B cell (primary cell): ENCODE results near the gene FAM53B. TPM values are rescaled to one million over a fixed set of nuclear protein-coding genes. Genes with fewer than 3 reads are reported as not detected.

ENCODE experiments used
- ATAC-seq: fragments of 200-7000 bp; cut with Tn5 transposase; one replicate; pipeline ENCODE4 v1.10.0; 2021; ENCODE audit warnings: low read depth, mild to moderate bottlenecking, moderate number of reproducible peaks, moderate library complexity
- CTCF ChIA-PET: fragments of 350-600 bp; sonication (Branson Sonifier 250); formaldehyde crosslinking; loops from one replicate; lab custom pipeline; 2021; ENCODE audit warnings: antibody characterized with exemption, inconsistent platforms; lab: Charles Lee
- POLR2A ChIA-PET: fragments of 350-600 bp; sonication (Branson Sonifier 250); formaldehyde crosslinking; loops from one replicate; lab custom pipeline; 2021; ENCODE audit warnings: antibody characterized with exemption; lab: Charles Lee
- DNase-seq: peaks from one replicate; pipeline ENCODE4 v3.0.0; 2013
- H2AFZ ChIP-seq: 2 replicates; pipeline ENCODE4 v1.6.1; 2012; ENCODE audit warnings: mild to moderate bottlenecking, low read depth, low read length; ENCODE audit not compliant: insufficient read depth, poor library complexity, severe bottlenecking
- H3K27ac ChIP-seq, 2 donors: 1 replicate in 1 of 2; 2 replicates in 1 of 2; pipeline ENCODE4 v1.5.1; 2012 to 2013; ENCODE audit warnings: low read length in 2 of 2, mild to moderate bottlenecking in 2 of 2, moderate library complexity in 1 of 2
- H3K27me3 ChIP-seq, 4 experiments: fragments of 200-600 bp in 1 of 4; sonication (generic) in 1 of 4; replicated peaks in 1 of 4; 1 replicate in 2 of 4; 2 replicates in 2 of 4; pipeline versions ENCODE4 v1.6.1 to v1.7.0; 2013 to 2016; ENCODE audit warnings: low read length in 3 of 4, mild to moderate bottlenecking in 2 of 4, mixed read lengths in 1 of 4, moderate library complexity in 1 of 4; ENCODE audit not compliant: insufficient read depth in 4 of 4, control insufficient read depth in 3 of 4; ENCODE audit errors: control extremely low read depth in 1 of 4
- H3K36me3 ChIP-seq, 2 experiments: replicated peaks in 1 of 2; 1 replicate in 1 of 2; 2 replicates in 1 of 2; pipeline versions ENCODE4 v1.6.1 to v1.7.1; 2013; ENCODE audit warnings: low read length in 1 of 2; ENCODE audit not compliant: insufficient read depth in 2 of 2, control insufficient read depth in 1 of 2; ENCODE audit errors: control extremely low read depth in 1 of 2, extremely low read depth in 1 of 2
- H3K4me1 ChIP-seq, 2 donors: fragments of 200-600 bp in 1 of 2; sonication (generic) in 1 of 2; 1 replicate in 1 of 2; 2 replicates in 1 of 2; pipeline versions ENCODE4 v1.5.1 to v1.6.1; 2013 to 2017; ENCODE audit warnings: low read length in 2 of 2; ENCODE audit not compliant: control insufficient read depth in 2 of 2, insufficient read depth in 2 of 2
- H3K4me2 ChIP-seq: replicated peaks from 2 replicates; pipeline ENCODE3; 2012; ENCODE audit warnings: mild to moderate bottlenecking, low read depth, low read length; ENCODE audit not compliant: poor library complexity, severe bottlenecking
- H3K4me3 ChIP-seq, 5 experiments: fragments of 200-600 bp in 1 of 5; sonication (generic) in 1 of 5; 1 replicate in 3 of 5; 2 replicates in 2 of 5; pipeline versions ENCODE4 v1.5.1 to v1.7.0; 2011 to 2016; ENCODE audit warnings: low read length in 4 of 5, mild to moderate bottlenecking in 4 of 5, low read depth in 2 of 5, control low read depth in 1 of 5, moderate library complexity in 1 of 5; ENCODE audit not compliant: insufficient read depth in 1 of 5; ENCODE audit errors: control extremely low read depth in 1 of 5, extremely low read depth in 1 of 5
- H3K79me2 ChIP-seq: fragments of 200-600 bp; sonication (generic); one replicate; pipeline ENCODE4 v1.6.0; 2016; ENCODE audit warnings: low read length; ENCODE audit not compliant: control insufficient read depth, insufficient read depth
- H3K9ac ChIP-seq: fragments of 200-600 bp; sonication (generic); 2 replicates; pipeline ENCODE4 v1.6.1; 2017; ENCODE audit warnings: mild to moderate bottlenecking, low read length, moderate library complexity
- H3K9me3 ChIP-seq, 3 donors: one replicate each; pipeline versions ENCODE4 v1.6.1 to v1.7.1; 2013; ENCODE audit warnings: low read length in 2 of 3; ENCODE audit not compliant: control insufficient read depth in 2 of 3, insufficient read depth in 1 of 3; ENCODE audit errors: control extremely low read depth in 1 of 3
- H4K20me1 ChIP-seq: 2 replicates; pipeline ENCODE4 v1.6.0; 2012; ENCODE audit warnings: mild to moderate bottlenecking, low read length; ENCODE audit not compliant: insufficient read depth, control insufficient read depth, poor library complexity, severe bottlenecking
- H3K27ac Mint-ChIP-seq: one replicate; pipeline ENCODE4 v1.8.0; 2021; ENCODE audit warnings: mixed read lengths
- H3K27me3 Mint-ChIP-seq: one replicate; pipeline ENCODE4 v1.8.0; 2021; ENCODE audit warnings: mixed read lengths
- H3K4me1 Mint-ChIP-seq: one replicate; pipeline ENCODE4 v1.8.0; 2021; ENCODE audit warnings: mixed read lengths
- H3K4me3 Mint-ChIP-seq: one replicate; pipeline ENCODE4 v1.8.0; 2021; ENCODE audit warnings: mixed read lengths
- H3K9me3 Mint-ChIP-seq: one replicate; pipeline ENCODE4 v1.8.0; 2022; ENCODE audit warnings: mixed read lengths; ENCODE audit not compliant: insufficient read depth
- CTCF ChIP-seq: fragments of 200-600 bp; IDR thresholded peaks from one replicate; pipeline ENCODE4 v1.8.0; 2022; ENCODE audit warnings: antibody characterized with exemption, mild to moderate bottlenecking
- EZH2 ChIP-seq: IDR thresholded peaks from 2 replicates; pipeline ENCODE4 v1.6.1; 2012; ENCODE audit warnings: borderline replicate concordance, low read depth, mild to moderate bottlenecking, moderate library complexity, low read length; ENCODE audit not compliant: insufficient read depth, poor library complexity, severe bottlenecking
- WGBS: methylation state at CpG from one replicate; pipeline ENCODE4 v1.1.5; 2013; ENCODE audit warnings: missing lambda C conversion rate; ENCODE audit not compliant: insufficient coverage; 5-methylcytosine and 5-hydroxymethylcytosine counted together
- intact Hi-C: fragments of 100-400 bp; cut with micrococcal nuclease; formaldehyde crosslinking; loops from one replicate; pipeline ENCODE4 v1.10.0; 2022
- polyA plus RNA-seq: library from polyadenylated mRNA; depleted of rRNA; stranded (reverse); fragments of >200 nt; gene quantifications from 2 replicates; pipeline ENCODE4 v1.2.3, GENCODE V29; 2012
- total RNA-seq, 2 donors: library from RNA; stranded (reverse); fragments of 120-200 nt in 1 of 2; gene quantifications; 1 replicate in 1 of 2; 2 replicates in 1 of 2; pipeline versions ENCODE4 v1.2.3 to v1.2.4, GENCODE V29; 2013 to 2022

Gene FAM53B
- total and polyA plus RNA-seq, 2 donors (not counting 1 experiment from before 2014, with no cell fraction given): 51.2 to 186 TPM

- Histone ChIP-seq H3K4me3 (peak overlapping the region in 4 of 5 experiments; percentile 13 to 55 (median 28)), H4K20me1 (no peaks in the 10 kb centered on the region), H3K27ac (peak overlapping the region; percentile 97 to 98), H3K4me1 (peaks cover 100% of the 10 kb centered on the region in 2 donors), H3K9ac (peak overlapping the region; percentile 48), H3K4me2 (peak overlapping the region; percentile 83), H3K27me3 (no peaks in the 10 kb centered on the region), H3K36me3 (peaks cover 0 to 72% of the 10 kb centered on the region in 2 experiments), H3K79me2 (peaks cover 93% of the 10 kb centered on the region), H2AFZ (no peak overlapping the region), H3K9me3 (peaks cover 0 to 9% (median 0%) of the 10 kb centered on the region in 3 donors)
- intact Hi-C loops: loop anchor here (1.0 to 10.0 kb wide), 9 partner anchors 7 to 155 kb away; partner anchors contain the start of gene LHPP
- 36% methylated on average over 19 of the region's 26 CpGs for WGBS
- no peak for TF ChIP-seq CTCF
- no peak for TF ChIP-seq EZH2
- no peaks in the 10 kb centered on the region for H3K27me3 Mint-ChIP-seq
- H3K27ac Mint-ChIP-seq: peak overlapping the region; percentile 99
- DNase-seq: peak; percentile 77
- POLR2A ChIA-PET: interaction anchor here (0.9 to 11.6 kb wide), 22 partner anchors 8 to 123 kb away, joined by 3 to 163 read pairs (median 8); no protein-coding TSS in a partner anchor
- peak overlapping the region; percentile 87 for H3K4me3 Mint-ChIP-seq
- CTCF ChIA-PET: interaction anchor here (0.6 to 7.2 kb wide), 26 partner anchors 8 to 126 kb away, joined by 3 to 91 read pairs (median 6); no protein-coding TSS in a partner anchor
- no peaks in the 10 kb centered on the region for H3K9me3 Mint-ChIP-seq
- peak; percentile 21 for ATAC-seq
- peaks cover 95% of the 10 kb centered on the region for H3K4me1 Mint-ChIP-seq
Measured at GRCh38 chr10:124619802-124620490, 124.2 kb downstream of the FAM53B start.
